Tibial nerve (tissue), 4 donors: ENCODE data around the gene MEP1A.

Experiments
- EP300 ChIP-seq, 2 donors: sonication (generic); formaldehyde crosslinking; IDR thresholded peaks; one replicate each; pipeline ENCODE4 v1.6.1; 2017; ENCODE audit warnings: antibody characterized with exemption in 2 of 2, mild to moderate bottlenecking in 1 of 2
- TF ChIP-seq, protein P1 (sequence below), 5 experiments: fragments of 200-600 bp in 3 of 5; fragments of 450-650 bp in 2 of 5; sonication (generic) in 3 of 5; IDR thresholded peaks; one replicate each; pipeline ENCODE4 v1.5.1; 2016 to 2019; ENCODE audit warnings: antibody characterized with exemption in 5 of 5, mild to moderate bottlenecking in 3 of 5, moderate library complexity in 2 of 5

DNA sequence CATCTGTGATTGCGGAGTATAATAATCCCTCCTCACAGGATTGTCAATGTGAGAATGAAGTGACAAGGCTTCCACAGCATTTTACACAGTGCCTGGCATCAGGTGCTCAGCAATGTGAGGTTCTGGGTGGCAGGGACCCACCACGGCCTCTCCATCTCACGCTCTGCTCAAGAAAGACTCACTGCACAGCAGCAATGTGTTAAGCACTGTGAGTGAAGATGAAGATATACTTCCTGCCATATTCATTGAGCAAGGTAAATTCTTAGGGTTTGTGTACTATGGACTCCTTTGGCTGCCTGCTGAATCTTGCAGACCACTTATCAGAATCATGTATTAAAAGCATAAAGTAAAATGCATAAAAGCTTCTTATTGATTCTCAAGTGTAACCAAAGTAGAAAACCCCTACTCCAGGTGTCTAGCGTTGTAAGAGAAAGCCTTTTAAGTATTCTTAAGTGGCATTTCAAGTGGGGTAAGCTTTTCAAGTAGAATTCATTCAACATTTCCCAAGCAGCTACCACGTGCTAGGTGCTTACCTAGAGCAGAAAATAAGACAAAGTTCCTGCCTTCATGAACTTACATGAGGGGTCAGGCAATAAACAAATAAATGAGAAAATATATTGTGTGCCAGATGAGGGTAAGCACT is 17.0 kb upstream of the MEP1A start:
- no peak for TF ChIP-seq EP300 (IDR thresholded peaks at IDR 0.05)
- TF ChIP-seq, protein P1, sequence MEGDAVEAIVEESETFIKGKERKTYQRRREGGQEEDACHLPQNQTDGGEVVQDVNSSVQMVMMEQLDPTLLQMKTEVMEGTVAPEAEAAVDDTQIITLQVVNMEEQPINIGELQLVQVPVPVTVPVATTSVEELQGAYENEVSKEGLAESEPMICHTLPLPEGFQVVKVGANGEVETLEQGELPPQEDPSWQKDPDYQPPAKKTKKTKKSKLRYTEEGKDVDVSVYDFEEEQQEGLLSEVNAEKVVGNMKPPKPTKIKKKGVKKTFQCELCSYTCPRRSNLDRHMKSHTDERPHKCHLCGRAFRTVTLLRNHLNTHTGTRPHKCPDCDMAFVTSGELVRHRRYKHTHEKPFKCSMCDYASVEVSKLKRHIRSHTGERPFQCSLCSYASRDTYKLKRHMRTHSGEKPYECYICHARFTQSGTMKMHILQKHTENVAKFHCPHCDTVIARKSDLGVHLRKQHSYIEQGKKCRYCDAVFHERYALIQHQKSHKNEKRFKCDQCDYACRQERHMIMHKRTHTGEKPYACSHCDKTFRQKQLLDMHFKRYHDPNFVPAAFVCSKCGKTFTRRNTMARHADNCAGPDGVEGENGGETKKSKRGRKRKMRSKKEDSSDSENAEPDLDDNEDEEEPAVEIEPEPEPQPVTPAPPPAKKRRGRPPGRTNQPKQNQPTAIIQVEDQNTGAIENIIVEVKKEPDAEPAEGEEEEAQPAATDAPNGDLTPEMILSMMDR (IDR thresholded peaks at IDR 0.05): no peak
